K562 (cell line): ENCODE measurements around the gene RBM28. TPM values are rescaled to one million over a fixed set of nuclear protein-coding genes. Genes with fewer than 3 reads are reported as not detected.

Experiments
- CEBPG ChIP-seq, 3 experiments: fragments of 200-800 bp in 1 of 3; sonication (Bioruptor generic) in 1 of 3; sonication (generic) in 1 of 3; formaldehyde crosslinking in 1 of 3; IDR thresholded peaks in 2 of 3; conservative IDR thresholded peaks in 1 of 3; 2 replicates each; pipeline versions ENCODE4 v1.6.1 to v1.8.0; 2016 to 2022; ENCODE audit warnings: missing compliant biosample characterization in 2 of 3, missing genetic modification characterization in 2 of 3, mild to moderate bottlenecking in 1 of 3, missing genetic modification reagents in 1 of 3
- FOS ChIP-seq: IDR thresholded peaks from 3 replicates; pipeline ENCODE4 v1.6.1; 2011; ENCODE audit not compliant: insufficient read length; ENCODE audit errors: extremely low read depth
- GABPB2 ChIP-seq: fragments of 250-450 bp; sonication (Bioruptor Pico); conservative IDR thresholded peaks from 2 replicates; pipeline ENCODE4 v1.5.1; 2021; ENCODE audit warnings: mild to moderate bottlenecking
- HOXB6 ChIP-seq: fragments of 250-450 bp; sonication (Bioruptor Pico); IDR thresholded peaks from 2 replicates; pipeline ENCODE4 v1.5.1; 2022; ENCODE audit warnings: mild to moderate bottlenecking, borderline replicate concordance
- NFXL1 ChIP-seq: fragments of 450-650 bp; formaldehyde crosslinking; IDR thresholded peaks from 2 replicates; pipeline ENCODE4 v1.4.0; 2021; ENCODE audit warnings: mild to moderate bottlenecking
- TCF7L2 ChIP-seq: fragments of 150-350 bp; IDR thresholded peaks from 2 replicates; pipeline ENCODE4 v1.6.1; 2016; ENCODE audit warnings: low read depth, mild to moderate bottlenecking, low read length, moderate library complexity
- ZNF217 ChIP-seq: sonication (generic); formaldehyde crosslinking; IDR thresholded peaks from 2 replicates; pipeline ENCODE4 v1.8.0; 2022; ENCODE audit warnings: mild to moderate bottlenecking, missing genetic modification reagents
- ZNF354B ChIP-seq: fragments of 250-450 bp; sonication (Bioruptor Pico); IDR thresholded peaks from 2 replicates; pipeline ENCODE4 v1.4.0; 2020
- polyA plus RNA-seq, 8 experiments: library from polyadenylated mRNA; depleted of rRNA in 4 of 8; stranded (reverse) in 5 of 8; unstranded in 3 of 8; fragments of >200 nt; fragmentation: Nextera tagmentation in 2 of 8; fragmentation: Illumina TruSeq in 1 of 8; extraction: Ambion mirVana in 2 of 8; extraction: Trizol in 1 of 8; gene quantifications; 2 replicates each; pipeline versions ENCODE4 v1.2.1 to v1.2.3, GENCODE V29; 2011 to 2014; ENCODE audit warnings: inconsistent platforms in 1 of 8, missing spikeins in 1 of 8
- total RNA-seq, 7 experiments: library from RNA; depleted of rRNA in 6 of 7; stranded (reverse); fragments of >200 nt in 6 of 7; fragmentation: Illumina TruSeq in 2 of 7; extraction: Trizol in 2 of 7; gene quantifications; 2 replicates each; pipeline versions ENCODE4 v1.2.1 to v1.2.3, GENCODE V29; 2011 to 2021; ENCODE audit warnings: low replicate concordance in 1 of 7
- TF ChIP-seq, protein P1 (sequence below): fragments of 250-450 bp; sonication (Bioruptor Pico); IDR thresholded peaks from 2 replicates; pipeline ENCODE4 v1.8.0; 2021; ENCODE audit warnings: moderate library complexity, mild to moderate bottlenecking, inconsistent platforms
- TF ChIP-seq, protein P2 (sequence below): sonication (generic); IDR thresholded peaks from 2 replicates; pipeline ENCODE4 v1.6.1; 2016
- TF ChIP-seq, protein P3 (sequence below): sonication (generic); formaldehyde crosslinking; IDR thresholded peaks from 2 replicates; pipeline ENCODE4 v1.8.0; 2022; ENCODE audit warnings: mild to moderate bottlenecking, missing genetic modification reagents
- TF ChIP-seq, protein P4 (sequence below): fragments of 250-450 bp; sonication (Bioruptor Pico); IDR thresholded peaks from 2 replicates; pipeline ENCODE4 v1.4.0; 2020; ENCODE audit warnings: mild to moderate bottlenecking, moderate library complexity
- TF ChIP-seq, protein P5 (sequence below): IDR thresholded peaks from 3 replicates; pipeline ENCODE4 v1.6.1; 2011; ENCODE audit warnings: borderline replicate concordance, mild to moderate bottlenecking; ENCODE audit not compliant: insufficient read length, insufficient read depth
- TF ChIP-seq, protein P6 (sequence below): fragments of 450-650 bp; formaldehyde crosslinking; IDR thresholded peaks from 2 replicates; pipeline ENCODE4 v1.4.0; 2020; ENCODE audit warnings: mild to moderate bottlenecking, moderate library complexity

Gene RBM28
- total and polyA plus RNA-seq, 9 of the 15 experiments (the other 6 are each of a cell fraction or from before 2014, with no cell fraction given), result 65.8 to 213 (median 138) TPM

DNA sequence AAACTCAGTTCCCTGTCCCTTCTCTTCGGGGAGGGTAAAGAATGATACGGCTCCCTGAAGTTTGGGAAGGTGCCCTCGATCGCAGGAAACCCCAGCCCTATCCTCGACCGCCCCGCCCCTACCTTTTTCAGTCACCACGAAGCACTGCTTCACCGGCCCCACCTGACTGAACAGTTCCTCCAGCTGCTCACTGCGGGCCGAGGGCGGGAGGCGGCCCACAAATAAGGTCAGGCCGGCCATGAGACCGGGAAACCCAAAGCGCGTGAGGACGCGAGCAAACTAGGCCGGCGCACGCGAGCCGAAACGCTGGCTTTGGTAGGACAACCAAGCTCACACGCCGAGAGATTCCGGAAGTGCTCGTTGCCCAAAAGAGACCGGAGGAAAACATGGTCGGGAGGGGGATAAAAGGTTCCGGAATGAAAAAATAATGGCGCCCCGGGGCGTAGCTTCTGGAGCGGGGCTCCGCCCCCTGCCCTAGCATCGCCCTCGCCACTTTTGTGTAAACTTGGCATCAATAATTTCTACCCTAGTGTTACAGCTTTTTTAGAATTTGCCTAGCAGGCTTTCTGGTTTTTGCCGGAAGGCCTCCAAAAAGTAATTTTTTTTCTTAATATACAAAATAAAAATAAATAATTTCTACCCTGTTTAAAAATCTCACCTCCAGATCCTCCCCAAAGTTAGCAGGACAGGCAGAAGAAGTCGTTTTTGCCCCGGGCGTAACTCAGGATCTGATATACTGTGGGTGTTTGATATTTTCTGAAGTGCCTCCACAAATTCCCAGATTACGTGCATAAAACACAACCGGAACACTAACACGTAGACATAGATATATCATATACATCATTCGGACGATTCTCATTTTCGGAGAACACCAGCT, at the start of gene RBM28 (continued):
- TF ChIP-seq, protein P1, sequence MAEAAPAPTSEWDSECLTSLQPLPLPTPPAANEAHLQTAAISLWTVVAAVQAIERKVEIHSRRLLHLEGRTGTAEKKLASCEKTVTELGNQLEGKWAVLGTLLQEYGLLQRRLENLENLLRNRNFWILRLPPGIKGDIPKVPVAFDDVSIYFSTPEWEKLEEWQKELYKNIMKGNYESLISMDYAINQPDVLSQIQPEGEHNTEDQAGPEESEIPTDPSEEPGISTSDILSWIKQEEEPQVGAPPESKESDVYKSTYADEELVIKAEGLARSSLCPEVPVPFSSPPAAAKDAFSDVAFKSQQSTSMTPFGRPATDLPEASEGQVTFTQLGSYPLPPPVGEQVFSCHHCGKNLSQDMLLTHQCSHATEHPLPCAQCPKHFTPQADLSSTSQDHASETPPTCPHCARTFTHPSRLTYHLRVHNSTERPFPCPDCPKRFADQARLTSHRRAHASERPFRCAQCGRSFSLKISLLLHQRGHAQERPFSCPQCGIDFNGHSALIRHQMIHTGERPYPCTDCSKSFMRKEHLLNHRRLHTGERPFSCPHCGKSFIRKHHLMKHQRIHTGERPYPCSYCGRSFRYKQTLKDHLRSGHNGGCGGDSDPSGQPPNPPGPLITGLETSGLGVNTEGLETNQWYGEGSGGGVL (CRISPR knock-in tag), result no peak
- TF ChIP-seq ZNF354B (CRISPR knock-in tag), result no peak
- TF ChIP-seq, protein P2, sequence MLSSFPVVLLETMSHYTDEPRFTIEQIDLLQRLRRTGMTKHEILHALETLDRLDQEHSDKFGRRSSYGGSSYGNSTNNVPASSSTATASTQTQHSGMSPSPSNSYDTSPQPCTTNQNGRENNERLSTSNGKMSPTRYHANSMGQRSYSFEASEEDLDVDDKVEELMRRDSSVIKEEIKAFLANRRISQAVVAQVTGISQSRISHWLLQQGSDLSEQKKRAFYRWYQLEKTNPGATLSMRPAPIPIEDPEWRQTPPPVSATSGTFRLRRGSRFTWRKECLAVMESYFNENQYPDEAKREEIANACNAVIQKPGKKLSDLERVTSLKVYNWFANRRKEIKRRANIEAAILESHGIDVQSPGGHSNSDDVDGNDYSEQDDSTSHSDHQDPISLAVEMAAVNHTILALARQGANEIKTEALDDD, result no peak
- TF ChIP-seq TCF7L2, result peak; percentile 17; the same call in 1 of the 2 replicates
- no peak for TF ChIP-seq GABPB2 (CRISPR knock-in tag)
- TF ChIP-seq, protein P3, sequence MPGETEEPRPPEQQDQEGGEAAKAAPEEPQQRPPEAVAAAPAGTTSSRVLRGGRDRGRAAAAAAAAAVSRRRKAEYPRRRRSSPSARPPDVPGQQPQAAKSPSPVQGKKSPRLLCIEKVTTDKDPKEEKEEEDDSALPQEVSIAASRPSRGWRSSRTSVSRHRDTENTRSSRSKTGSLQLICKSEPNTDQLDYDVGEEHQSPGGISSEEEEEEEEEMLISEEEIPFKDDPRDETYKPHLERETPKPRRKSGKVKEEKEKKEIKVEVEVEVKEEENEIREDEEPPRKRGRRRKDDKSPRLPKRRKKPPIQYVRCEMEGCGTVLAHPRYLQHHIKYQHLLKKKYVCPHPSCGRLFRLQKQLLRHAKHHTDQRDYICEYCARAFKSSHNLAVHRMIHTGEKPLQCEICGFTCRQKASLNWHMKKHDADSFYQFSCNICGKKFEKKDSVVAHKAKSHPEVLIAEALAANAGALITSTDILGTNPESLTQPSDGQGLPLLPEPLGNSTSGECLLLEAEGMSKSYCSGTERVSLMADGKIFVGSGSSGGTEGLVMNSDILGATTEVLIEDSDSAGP (CRISPR knock-in tag), result peak; percentile 83
- TF ChIP-seq FOS, result no peak
- TF ChIP-seq, protein P4, sequence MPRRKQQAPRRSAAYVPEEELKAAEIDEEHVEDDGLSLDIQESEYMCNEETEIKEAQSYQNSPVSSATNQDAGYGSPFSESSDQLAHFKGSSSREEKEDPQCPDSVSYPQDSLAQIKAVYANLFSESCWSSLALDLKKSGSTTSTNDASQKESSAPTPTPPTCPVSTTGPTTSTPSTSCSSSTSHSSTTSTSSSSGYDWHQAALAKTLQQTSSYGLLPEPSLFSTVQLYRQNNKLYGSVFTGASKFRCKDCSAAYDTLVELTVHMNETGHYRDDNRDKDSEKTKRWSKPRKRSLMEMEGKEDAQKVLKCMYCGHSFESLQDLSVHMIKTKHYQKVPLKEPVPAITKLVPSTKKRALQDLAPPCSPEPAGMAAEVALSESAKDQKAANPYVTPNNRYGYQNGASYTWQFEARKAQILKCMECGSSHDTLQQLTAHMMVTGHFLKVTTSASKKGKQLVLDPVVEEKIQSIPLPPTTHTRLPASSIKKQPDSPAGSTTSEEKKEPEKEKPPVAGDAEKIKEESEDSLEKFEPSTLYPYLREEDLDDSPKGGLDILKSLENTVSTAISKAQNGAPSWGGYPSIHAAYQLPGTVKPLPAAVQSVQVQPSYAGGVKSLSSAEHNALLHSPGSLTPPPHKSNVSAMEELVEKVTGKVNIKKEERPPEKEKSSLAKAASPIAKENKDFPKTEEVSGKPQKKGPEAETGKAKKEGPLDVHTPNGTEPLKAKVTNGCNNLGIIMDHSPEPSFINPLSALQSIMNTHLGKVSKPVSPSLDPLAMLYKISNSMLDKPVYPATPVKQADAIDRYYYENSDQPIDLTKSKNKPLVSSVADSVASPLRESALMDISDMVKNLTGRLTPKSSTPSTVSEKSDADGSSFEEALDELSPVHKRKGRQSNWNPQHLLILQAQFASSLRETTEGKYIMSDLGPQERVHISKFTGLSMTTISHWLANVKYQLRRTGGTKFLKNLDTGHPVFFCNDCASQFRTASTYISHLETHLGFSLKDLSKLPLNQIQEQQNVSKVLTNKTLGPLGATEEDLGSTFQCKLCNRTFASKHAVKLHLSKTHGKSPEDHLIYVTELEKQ (CRISPR knock-in tag), result 0 out of 2 replicates have a peak, but pooled peaks have one; percentile 4
- TF ChIP-seq, protein P5, sequence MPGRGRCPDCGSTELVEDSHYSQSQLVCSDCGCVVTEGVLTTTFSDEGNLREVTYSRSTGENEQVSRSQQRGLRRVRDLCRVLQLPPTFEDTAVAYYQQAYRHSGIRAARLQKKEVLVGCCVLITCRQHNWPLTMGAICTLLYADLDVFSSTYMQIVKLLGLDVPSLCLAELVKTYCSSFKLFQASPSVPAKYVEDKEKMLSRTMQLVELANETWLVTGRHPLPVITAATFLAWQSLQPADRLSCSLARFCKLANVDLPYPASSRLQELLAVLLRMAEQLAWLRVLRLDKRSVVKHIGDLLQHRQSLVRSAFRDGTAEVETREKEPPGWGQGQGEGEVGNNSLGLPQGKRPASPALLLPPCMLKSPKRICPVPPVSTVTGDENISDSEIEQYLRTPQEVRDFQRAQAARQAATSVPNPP, result no peak
- TF ChIP-seq CEBPG (CRISPR knock-in tag; IDR thresholded peaks at IDR 0.05), result no peak
- no peak for TF ChIP-seq CEBPG (tag; conservative IDR thresholded peaks at IDR 0.05 in 1 of 2, IDR thresholded peaks at IDR 0.05 in 1 of 2)
- peak; percentile 82; the same call in 1 of the 2 replicates for TF ChIP-seq HOXB6 (CRISPR knock-in tag)
- TF ChIP-seq NFXL1 (CRISPR knock-in tag), result no peak
- TF ChIP-seq, protein P6, sequence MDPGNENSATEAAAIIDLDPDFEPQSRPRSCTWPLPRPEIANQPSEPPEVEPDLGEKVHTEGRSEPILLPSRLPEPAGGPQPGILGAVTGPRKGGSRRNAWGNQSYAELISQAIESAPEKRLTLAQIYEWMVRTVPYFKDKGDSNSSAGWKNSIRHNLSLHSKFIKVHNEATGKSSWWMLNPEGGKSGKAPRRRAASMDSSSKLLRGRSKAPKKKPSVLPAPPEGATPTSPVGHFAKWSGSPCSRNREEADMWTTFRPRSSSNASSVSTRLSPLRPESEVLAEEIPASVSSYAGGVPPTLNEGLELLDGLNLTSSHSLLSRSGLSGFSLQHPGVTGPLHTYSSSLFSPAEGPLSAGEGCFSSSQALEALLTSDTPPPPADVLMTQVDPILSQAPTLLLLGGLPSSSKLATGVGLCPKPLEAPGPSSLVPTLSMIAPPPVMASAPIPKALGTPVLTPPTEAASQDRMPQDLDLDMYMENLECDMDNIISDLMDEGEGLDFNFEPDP, result no peak
- TF ChIP-seq ZNF217 (CRISPR knock-in tag), result no peak
